Activated T-cell treated with anti-CD3 and anti-CD28 coated beads, Interleukin-2, amount 50 U/mL, for 4 hours (primary cell): Measurements from ENCODE around the gene KLHL29. TPM values are rescaled to one million over a fixed set of nuclear protein-coding genes. Genes with fewer than 3 reads are reported as not detected.
A peak's percentile ranks its signal among the peaks of the same experiment; 100 is the strongest.

ENCODE experiments used
- ATAC-seq, 2 donors: fragments of 200-7000 bp; cut with Tn5 transposase; one replicate each; pipeline ENCODE4 v1.10.0; 2021
- DNase-seq: peaks from one replicate; pipeline ENCODE4 v3.0.0-alpha.2; 2020
- H3K27me3 Mint-ChIP-seq: one replicate; pipeline ENCODE4 v1.8.0; 2021; ENCODE audit warnings: low read depth, mixed read lengths
- H3K36me3 Mint-ChIP-seq: one replicate; pipeline ENCODE4 v1.8.0; 2022; ENCODE audit warnings: mixed read lengths; ENCODE audit not compliant: insufficient read depth
- H3K4me1 Mint-ChIP-seq: one replicate; pipeline ENCODE4 v1.8.0; 2021; ENCODE audit warnings: low read depth, mixed read lengths
- H3K4me3 Mint-ChIP-seq: one replicate; pipeline ENCODE4 v1.8.0; 2021; ENCODE audit warnings: mild to moderate bottlenecking, moderate library complexity, mixed read lengths
- H3K9me3 Mint-ChIP-seq: one replicate; pipeline ENCODE4 v1.8.0; 2021; ENCODE audit warnings: mixed read lengths
- total RNA-seq, 3 donors: library from RNA; stranded (reverse); gene quantifications; one replicate each; pipeline ENCODE4 v1.2.1, GENCODE V29; 2021

KLHL29 gene
- total RNA-seq, 3 donors from 2014 or later, result 0.82 to 1.5 (median 1.1) TPM

GRCh38 chr2:23649819-23650218 is 264.8 kb downstream of the KLHL29 start:
- no peak for DNase-seq

GRCh38 chr2:23651187-23652080 is 266.5 kb downstream of the KLHL29 start:
- Mint-ChIP-seq H3K36me3 (no peaks in the 10 kb centered on the region), H3K27me3 (no peaks in the 10 kb centered on the region), H3K4me1 (no peaks in the 10 kb centered on the region), H3K4me3 (no peak overlapping the region), H3K9me3 (no peaks in the 10 kb centered on the region)
- no peak for DNase-seq
- no peak for ATAC-seq

More at GRCh38 chr2:23649819-23650218, 264.8 kb downstream of the KLHL29 start:
- no peaks in the 10 kb centered on the region for H3K4me1 Mint-ChIP-seq
- H3K9me3 Mint-ChIP-seq, result no peaks in the 10 kb centered on the region
- peak in 1 of 2 donors; percentile 21 for ATAC-seq
- no peak overlapping the region for H3K4me3 Mint-ChIP-seq
- no peaks in the 10 kb centered on the region for H3K27me3 Mint-ChIP-seq
- H3K36me3 Mint-ChIP-seq, result no peaks in the 10 kb centered on the region

- H3K4me3 Mint-ChIP-seq, result no peak overlapping the region
- H3K4me1 Mint-ChIP-seq, result no peaks in the 10 kb centered on the region
- ATAC-seq (no peak), DNase-seq (no peak)
- no peaks in the 10 kb centered on the region for H3K27me3 Mint-ChIP-seq
- H3K36me3 Mint-ChIP-seq, result no peaks in the 10 kb centered on the region
- H3K9me3 Mint-ChIP-seq, result no peaks in the 10 kb centered on the region
Observed at GRCh38 chr2:23653326-23653725, 268.3 kb downstream of the KLHL29 start.

DNA sequence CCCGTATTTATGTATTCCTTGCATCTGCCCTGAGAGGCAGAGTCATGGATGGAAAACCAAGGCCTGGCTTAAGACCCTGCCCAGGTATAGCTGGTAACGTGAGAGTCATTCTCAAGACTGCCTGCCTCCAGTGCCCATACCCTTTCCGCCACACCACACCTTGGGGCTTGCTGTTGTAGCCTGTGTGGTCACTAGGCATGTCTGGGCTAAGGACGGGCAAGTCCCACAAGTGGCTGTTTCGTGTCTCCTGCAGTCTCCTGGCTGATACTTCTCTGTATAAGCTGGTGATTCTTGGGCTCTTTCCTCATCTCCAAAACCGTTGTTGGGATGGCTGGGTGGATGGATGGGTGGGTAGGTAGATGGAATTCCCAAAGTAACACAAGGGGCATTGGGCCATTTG is 269.8 kb downstream of the KLHL29 start:
- no peaks in the 10 kb centered on the region for H3K9me3 Mint-ChIP-seq

GRCh38 chr2:23655934-23656596 is 271.1 kb downstream of the KLHL29 start:
- H3K4me3 Mint-ChIP-seq, result no peak overlapping the region
- no peaks in the 10 kb centered on the region for H3K36me3 Mint-ChIP-seq
- H3K4me1 Mint-ChIP-seq, result peaks cover 7% of the 10 kb centered on the region
- H3K9me3 Mint-ChIP-seq, result no peaks in the 10 kb centered on the region
- DNase-seq (no peak), ATAC-seq (no peak)
- peaks cover 7% of the 10 kb centered on the region for H3K27me3 Mint-ChIP-seq

More for the DNA sequence above, 269.8 kb downstream of the KLHL29 start:
- Mint-ChIP-seq H3K4me1 (peaks cover 7% of the 10 kb centered on the region), H3K27me3 (peaks cover 4% of the 10 kb centered on the region), H3K4me3 (no peak overlapping the region), H3K36me3 (no peaks in the 10 kb centered on the region)
- no peak for DNase-seq
- no peak for ATAC-seq

DNA sequence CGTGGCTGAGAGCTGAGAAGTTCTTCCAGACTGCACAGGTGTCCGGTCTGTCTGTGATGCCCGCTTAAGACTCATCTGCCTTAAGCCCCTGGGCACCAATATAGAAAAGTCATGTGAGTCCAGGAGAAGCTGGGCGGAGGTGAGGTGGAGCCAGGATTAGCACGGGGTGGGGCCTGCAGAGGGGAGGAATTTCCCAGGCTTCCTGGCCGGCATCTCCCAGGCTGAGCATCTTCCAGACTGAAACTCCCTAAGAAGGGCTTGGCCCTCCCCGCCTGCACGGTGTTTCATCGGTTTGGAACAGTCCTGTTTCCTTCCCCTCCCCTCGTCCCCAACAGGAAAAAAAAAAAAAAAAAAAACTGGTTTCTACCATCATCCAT is 271.6 kb downstream of the KLHL29 start:
- H3K36me3 Mint-ChIP-seq, result no peaks in the 10 kb centered on the region
- H3K27me3 Mint-ChIP-seq, result peaks cover 7% of the 10 kb centered on the region
- DNase-seq (no peak), ATAC-seq (no peak)
- H3K4me3 Mint-ChIP-seq, result no peak overlapping the region
- H3K4me1 Mint-ChIP-seq, result peaks cover 7% of the 10 kb centered on the region
- no peaks in the 10 kb centered on the region for H3K9me3 Mint-ChIP-seq

DNA sequence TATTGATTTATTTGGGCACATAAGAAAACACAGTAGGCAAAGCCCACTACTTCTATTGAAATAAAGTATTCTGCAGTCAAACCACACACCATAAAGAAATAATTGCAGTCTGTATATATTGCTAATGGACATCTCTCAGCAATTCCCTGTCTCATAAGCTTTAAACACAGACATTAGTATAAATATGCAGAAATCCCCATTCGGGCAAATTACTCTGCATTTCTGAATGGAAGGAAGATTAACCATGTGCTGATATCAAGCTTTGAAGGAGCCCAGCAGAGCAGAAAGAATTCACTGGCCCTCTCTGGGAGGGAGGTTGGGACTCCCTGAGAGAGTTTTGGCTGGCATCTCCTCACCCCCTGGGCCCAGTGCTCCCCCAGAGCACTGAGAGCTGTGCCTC is 272.4 kb downstream of the KLHL29 start:
- H3K36me3 Mint-ChIP-seq, result no peaks in the 10 kb centered on the region
- DNase-seq (no peak), ATAC-seq (no peak)
- H3K4me3 Mint-ChIP-seq, result no peak overlapping the region
- no peaks in the 10 kb centered on the region for H3K9me3 Mint-ChIP-seq
- H3K4me1 Mint-ChIP-seq, result peaks cover 7% of the 10 kb centered on the region
- H3K27me3 Mint-ChIP-seq, result peaks cover 11% of the 10 kb centered on the region

DNA sequence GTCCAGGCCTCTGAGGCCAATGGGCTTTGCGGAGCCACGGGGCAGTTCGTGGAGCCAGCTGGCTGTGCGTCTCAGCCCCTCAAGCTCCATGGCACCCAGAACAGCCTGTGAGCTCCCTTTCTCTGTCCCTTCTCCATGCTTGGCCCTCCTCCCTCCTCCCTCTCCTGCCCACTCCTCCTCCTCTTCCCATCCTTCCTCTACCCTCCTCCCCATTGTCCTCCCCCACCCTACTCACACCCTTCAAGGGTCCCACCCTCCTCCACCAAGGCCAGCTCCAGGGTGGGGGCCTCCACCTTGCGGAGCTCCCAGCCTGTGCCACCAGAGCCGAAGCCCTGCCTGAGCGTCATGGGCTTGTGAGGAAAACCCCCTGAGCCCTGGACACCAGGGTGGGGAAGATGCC is 273.0 kb downstream of the KLHL29 start:
- Mint-ChIP-seq H3K9me3 (no peaks in the 10 kb centered on the region), H3K4me3 (no peak overlapping the region), H3K27me3 (peaks cover 11% of the 10 kb centered on the region), H3K4me1 (peaks cover 7% of the 10 kb centered on the region), H3K36me3 (no peaks in the 10 kb centered on the region)
- ATAC-seq (no peak), DNase-seq (no peak)

- peaks cover 7% of the 10 kb centered on the region for H3K4me1 Mint-ChIP-seq
- H3K36me3 Mint-ChIP-seq, result no peaks in the 10 kb centered on the region
- H3K27me3 Mint-ChIP-seq, result peaks cover 11% of the 10 kb centered on the region
- peak; percentile 49 to 72 for ATAC-seq
- DNase-seq, result no peak
- no peaks in the 10 kb centered on the region for H3K9me3 Mint-ChIP-seq
- no peak overlapping the region for H3K4me3 Mint-ChIP-seq
Observed at GRCh38 chr2:23658466-23658942, 273.5 kb downstream of the KLHL29 start.

DNA sequence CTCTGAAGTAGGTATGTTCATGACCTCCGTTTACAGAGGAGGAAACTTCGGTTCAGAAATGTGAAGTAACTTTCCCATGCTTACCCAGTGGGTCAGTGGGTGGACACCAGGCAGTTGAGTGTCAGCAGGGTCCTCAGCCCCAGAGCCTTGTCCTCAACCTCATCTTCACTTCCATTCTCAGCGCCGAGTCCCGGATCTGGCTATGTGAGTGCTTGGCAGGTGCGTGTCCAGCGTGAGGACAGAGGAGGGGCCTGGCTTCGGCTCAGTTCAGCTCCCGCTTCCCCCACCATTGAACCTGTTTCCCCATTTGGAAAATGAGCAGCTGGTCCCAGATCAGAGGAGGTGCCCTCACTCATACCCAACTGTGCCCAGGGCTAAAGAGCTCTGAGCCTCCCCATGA is 274.3 kb downstream of the KLHL29 start:
- no peak overlapping the region for H3K4me3 Mint-ChIP-seq
- peaks cover 11% of the 10 kb centered on the region for H3K27me3 Mint-ChIP-seq
- no peaks in the 10 kb centered on the region for H3K36me3 Mint-ChIP-seq
- H3K9me3 Mint-ChIP-seq, result no peaks in the 10 kb centered on the region
- DNase-seq (no peak), ATAC-seq (no peak)
- peaks cover 7% of the 10 kb centered on the region for H3K4me1 Mint-ChIP-seq

DNA sequence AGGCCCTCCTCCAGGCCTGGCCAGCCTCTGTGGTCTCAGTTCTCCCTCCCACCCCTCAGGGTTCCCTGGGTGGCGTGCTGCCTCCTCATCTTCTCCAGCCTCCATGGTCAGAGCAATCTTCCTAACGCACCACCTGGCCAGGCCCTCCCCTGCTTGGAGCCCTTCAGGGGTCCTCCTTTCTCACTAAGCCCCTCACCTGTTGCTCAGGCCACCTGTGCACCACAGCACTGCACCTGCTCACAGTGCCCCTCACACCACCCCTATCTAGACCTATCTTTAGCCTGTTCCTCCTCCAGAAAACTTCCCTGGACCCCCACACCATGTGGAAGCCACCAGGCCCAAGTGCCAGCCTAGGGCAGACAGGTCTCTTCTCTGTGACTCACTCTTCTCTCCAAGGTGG is 274.8 kb downstream of the KLHL29 start:
- no peaks in the 10 kb centered on the region for H3K9me3 Mint-ChIP-seq
- H3K27me3 Mint-ChIP-seq, result peaks cover 11% of the 10 kb centered on the region
- peaks cover 7% of the 10 kb centered on the region for H3K4me1 Mint-ChIP-seq
- H3K36me3 Mint-ChIP-seq, result no peaks in the 10 kb centered on the region
- DNase-seq (no peak), ATAC-seq (no peak)
- H3K4me3 Mint-ChIP-seq, result no peak overlapping the region

- no peak overlapping the region for H3K4me3 Mint-ChIP-seq
- H3K27me3 Mint-ChIP-seq, result peaks cover 11% of the 10 kb centered on the region
- DNase-seq (no peak), ATAC-seq (no peak)
- peaks cover 7% of the 10 kb centered on the region for H3K4me1 Mint-ChIP-seq
- no peaks in the 10 kb centered on the region for H3K9me3 Mint-ChIP-seq
- no peaks in the 10 kb centered on the region for H3K36me3 Mint-ChIP-seq
Observed at GRCh38 chr2:23660237-23660636, 275.3 kb downstream of the KLHL29 start.

DNA sequence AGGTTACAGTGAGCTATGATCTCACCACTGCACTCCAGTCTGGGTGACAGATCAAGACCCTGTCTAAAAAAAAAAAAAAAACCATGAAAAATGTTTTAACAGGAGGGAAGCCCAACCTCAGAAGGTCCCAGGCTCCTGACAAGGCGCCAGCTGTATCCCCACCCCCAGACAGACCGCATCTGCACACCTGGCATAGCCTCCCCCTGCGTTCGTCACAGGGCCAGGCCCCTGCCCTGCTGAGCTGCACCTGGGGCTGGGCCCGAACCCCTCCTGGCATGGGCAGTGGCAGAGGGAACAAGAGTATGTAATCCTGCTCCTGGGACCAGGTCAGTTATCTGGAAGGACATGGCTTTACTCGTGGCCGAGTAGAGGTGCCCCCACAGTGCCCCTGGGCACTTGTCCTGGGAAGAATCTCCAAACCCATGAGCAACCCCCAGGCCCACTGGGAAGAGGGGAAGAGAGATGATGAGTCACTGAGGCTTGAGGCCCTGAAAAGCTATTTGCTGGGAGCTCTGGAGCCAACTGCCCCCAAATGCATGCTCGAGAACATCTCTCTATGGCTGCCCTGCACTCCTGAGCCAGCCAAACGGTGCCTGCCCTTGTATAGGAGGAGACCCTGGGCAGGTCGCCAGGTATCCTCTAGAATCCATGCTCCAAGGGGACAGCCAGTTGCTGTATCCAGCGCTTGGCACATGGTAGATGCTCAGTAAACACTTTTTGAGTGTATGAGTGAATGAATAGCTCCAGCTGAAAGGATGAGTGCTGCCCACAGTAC is 276.5 kb downstream of the KLHL29 start:
- Mint-ChIP-seq H3K9me3 (no peaks in the 10 kb centered on the region), H3K27me3 (peaks cover 11% of the 10 kb centered on the region), H3K4me1 (peaks cover 7% of the 10 kb centered on the region), H3K36me3 (no peaks in the 10 kb centered on the region), H3K4me3 (no peak overlapping the region)
- ATAC-seq (no peak), DNase-seq (no peak)

DNA sequence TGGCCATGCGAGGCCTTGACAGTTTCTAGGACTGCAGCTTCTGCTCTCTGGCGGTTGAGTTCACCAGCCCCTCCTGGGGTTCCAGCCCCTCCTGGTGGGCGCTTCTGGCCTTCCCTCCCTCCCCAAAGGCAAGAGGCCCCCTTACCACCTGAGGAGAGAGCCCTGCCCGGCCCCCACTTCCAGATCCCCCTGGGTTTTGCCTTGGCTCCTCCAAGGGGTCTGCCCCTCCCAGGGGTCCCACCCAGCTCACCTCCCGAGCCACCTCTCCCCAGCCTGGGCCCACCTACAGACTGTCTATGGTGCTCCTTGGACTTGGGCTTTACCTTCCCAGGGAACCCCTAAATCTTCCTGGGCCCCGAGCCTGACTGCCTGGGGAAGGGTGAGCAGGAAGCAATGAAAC is 277.5 kb downstream of the KLHL29 start:
- no peaks in the 10 kb centered on the region for H3K36me3 Mint-ChIP-seq
- H3K4me1 Mint-ChIP-seq, result peaks cover 7% of the 10 kb centered on the region
- ATAC-seq (no peak), DNase-seq (no peak)
- H3K9me3 Mint-ChIP-seq, result no peaks in the 10 kb centered on the region
- H3K4me3 Mint-ChIP-seq, result no peak overlapping the region
- H3K27me3 Mint-ChIP-seq, result peaks cover 11% of the 10 kb centered on the region
